Measurements from ENCODE around the gene ZNF836. TPM values are rescaled to one million over a fixed set of nuclear protein-coding genes. Genes with fewer than 3 reads are reported as not detected.

The ZNF836 gene
- 4.9 and 7.8 TPM in 2 replicates for total RNA-seq

DNA sequence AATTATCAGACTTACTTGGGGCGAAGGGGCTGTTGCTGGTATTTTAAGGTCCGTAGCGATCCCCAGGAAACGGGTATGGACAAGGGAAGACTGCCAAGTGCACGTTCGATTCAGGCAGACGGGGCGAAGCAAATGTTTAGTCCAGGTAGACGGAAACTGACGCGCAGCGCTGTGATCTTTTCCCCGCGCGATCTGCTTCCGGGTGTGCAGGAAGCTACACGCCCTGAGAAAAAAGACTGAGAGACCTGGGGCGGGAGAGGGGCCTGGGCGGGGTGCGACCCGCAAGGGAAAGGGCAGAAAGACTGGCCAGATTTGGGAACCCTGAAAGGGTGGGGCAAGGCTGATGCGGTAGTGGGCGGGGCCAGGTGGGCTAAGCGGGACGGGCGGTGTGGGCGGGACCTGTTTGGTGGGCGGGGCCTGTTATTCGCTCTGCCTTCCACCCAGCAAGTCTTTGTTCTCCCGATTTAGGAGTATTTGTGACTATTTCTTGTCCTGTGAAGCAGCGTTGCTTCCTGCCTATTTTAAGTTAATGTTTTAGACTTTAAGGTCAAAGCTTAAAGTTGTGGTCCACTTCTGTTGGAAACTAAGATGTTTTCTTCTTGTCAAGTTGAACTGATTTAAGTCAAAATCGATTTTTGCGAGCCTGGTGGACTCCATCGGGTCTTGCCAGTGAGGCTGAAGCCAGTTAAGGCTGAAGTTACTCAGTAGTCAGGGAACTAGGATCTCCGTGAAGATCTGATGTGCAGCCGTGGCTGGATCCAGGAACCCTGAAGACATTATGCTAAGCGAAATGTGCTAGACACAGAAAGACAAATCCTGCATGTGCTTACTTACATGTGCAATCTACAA, at the start of gene ZNF836:
ZNF836 (minus strand) TSS at position 301 of the 849 bp plus-strand sequence. CDS start 3,549 bp downstream, outside the sequence.

DNA sequence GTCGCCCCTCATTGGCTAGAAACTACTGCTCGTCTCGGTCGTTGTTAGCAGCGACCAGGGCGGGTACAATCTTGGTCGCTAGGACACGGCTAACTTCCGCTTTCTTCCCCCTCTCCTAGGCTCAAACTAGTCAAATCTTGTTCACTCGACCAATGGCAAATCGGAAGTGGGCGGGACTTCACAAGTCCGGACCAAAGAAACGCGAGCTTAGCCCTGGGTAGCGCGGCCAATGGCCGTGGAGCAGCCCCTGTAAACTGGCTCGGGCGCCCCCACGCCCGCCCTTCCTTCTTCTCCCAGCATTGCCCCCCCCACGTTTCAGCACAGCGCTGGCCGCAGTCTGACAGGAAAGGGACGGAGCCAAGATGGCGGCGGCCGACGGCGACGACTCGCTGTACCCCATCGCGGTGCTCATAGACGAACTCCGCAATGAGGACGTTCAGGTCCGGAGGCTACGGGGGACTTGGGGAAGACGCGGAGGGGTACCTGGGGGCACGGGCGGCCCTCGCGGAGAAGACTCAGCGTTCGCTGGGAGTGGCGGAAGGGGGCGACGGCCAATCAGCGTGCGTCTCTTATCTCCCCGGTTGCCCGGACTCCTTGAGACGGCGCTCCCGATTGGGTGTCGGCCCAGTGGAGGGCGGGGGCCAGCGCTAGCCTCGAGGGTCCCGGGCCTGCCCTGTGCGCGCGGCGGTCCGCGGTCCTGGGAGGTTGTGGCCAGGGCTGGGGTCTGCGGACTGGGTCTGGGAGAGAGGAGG, 18.5 kb upstream of the ZNF836 start, which contains the start of gene PPP2R1A:
PPP2R1A (plus strand) TSS at position 318 of the 752 bp plus-strand sequence; CDS start at position 363, 45 bp downstream.

DNA sequence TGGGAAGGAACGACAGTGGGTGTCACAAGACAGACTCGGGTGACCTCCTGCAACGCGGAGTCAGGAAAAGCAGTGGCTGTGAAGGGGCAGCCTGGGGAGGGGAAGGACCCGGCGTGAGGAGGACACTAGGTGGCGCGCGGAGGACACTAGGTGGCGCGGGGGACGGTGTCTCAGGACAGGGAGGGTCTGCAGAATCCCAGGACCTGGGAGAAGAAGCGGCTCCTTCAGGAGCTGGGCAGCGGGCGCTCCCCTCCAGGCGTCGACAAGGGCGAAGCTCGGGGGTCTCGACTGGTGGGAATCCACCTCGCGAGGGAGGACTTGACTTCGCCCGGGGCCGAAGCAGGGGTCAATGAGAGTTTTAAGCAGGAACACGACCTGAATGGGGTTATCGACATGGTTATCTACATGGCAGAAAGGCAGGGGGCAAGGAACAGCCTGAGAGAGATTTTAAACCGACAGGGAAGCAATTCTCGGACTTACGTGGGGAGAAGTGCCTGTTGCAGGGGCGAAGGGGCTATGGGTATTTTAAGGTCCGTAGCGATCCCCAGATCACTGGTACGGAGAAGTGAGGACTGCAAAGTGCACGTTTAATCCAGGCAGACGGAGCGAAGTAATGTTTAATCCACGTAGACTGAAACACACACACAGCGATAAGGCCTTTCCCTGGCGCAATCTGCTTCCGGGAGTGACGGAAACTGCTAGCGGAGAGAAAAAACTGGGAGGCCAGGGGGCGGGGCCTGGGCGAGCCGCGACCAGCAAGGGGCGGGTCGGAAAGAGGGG, 32.0 kb downstream of the ZNF836 start, which contains the start of gene ZNF616:
ZNF616 (minus strand) TSS at position 687 of the 780 bp plus-strand sequence. CDS start 9,426 bp downstream, outside the sequence.

Other genes with a start within 250 kb of the ZNF836 start
- gene ZNF613, start 244.1 kb downstream of the ZNF836 start, total RNA-seq: 6.6 and 7.9 TPM in 2 replicates
- gene ZNF350, start 184.8 kb downstream of the ZNF836 start, total RNA-seq: 8.0 and 10.3 TPM in 2 replicates
- gene ZNF615, start 163.4 kb downstream of the ZNF836 start, total RNA-seq: 6.0 and 9.5 TPM in 2 replicates
- 8.3 and 9.4 TPM in 2 replicates for gene ZNF614, start 143.2 kb downstream of the ZNF836 start, total RNA-seq
- 5.3 and 8.6 TPM in 2 replicates for gene ZNF432, start 122.8 kb downstream of the ZNF836 start, total RNA-seq
- gene ZNF841, start 75.9 kb downstream of the ZNF836 start, total RNA-seq: 13.0 and 21.0 TPM in 2 replicates
- 6.8 and 8.6 TPM in 2 replicates for gene ZNF616, start 31.7 kb downstream of the ZNF836 start, total RNA-seq
- 105 and 119 TPM in 2 replicates for gene PPP2R1A, start 18.4 kb upstream of the ZNF836 start, total RNA-seq
- gene ZNF766, start 98.0 kb upstream of the ZNF836 start, total RNA-seq: 8.7 and 11.8 TPM in 2 replicates
- 2.6 and 5.1 TPM in 2 replicates for gene ZNF480, start 125.5 kb upstream of the ZNF836 start, total RNA-seq
- gene ZNF610, start 164.6 kb upstream of the ZNF836 start, total RNA-seq: 1.4 and 2.1 TPM in 2 replicates
- gene ZNF880, start 198.3 kb upstream of the ZNF836 start, total RNA-seq: 11.4 and 22.9 TPM in 2 replicates
- 7.8 and 13.8 TPM in 2 replicates for gene ZNF528, start 226.2 kb upstream of the ZNF836 start, total RNA-seq